ENCODE measurements around the gene BBS10. TPM values are rescaled to one million over a fixed set of nuclear protein-coding genes. Genes with fewer than 3 reads are reported as not detected.
"Not testable (repeated sequence)": the region's sequence is repeated elsewhere in the genome, so short reads cannot be mapped to it uniquely, and the experiment has no call there.

Gene BBS10
- total RNA-seq, 1 donor from 2014 or later: 3.8 TPM

GRCh38 chr12:76379261-76379660, 31.0 kb upstream of the BBS10 start:
- Histone ChIP-seq H3K4me1 (no peaks in the 10 kb centered on the region), H3K27me3 (no peaks in the 10 kb centered on the region), H3K4me3 (no peak overlapping the region), H3K27ac (no peak overlapping the region), H3K36me3 (peaks cover 19 to 47% of the 10 kb centered on the region in 2 donors), H3K9me3 (no peaks in the 10 kb centered on the region)
- intact Hi-C loops (cut with DNase I): no loop called here
- DNase-seq (ENCODE audit: low spot score in 2 of 2): no peak
- TF ChIP-seq, protein P1, sequence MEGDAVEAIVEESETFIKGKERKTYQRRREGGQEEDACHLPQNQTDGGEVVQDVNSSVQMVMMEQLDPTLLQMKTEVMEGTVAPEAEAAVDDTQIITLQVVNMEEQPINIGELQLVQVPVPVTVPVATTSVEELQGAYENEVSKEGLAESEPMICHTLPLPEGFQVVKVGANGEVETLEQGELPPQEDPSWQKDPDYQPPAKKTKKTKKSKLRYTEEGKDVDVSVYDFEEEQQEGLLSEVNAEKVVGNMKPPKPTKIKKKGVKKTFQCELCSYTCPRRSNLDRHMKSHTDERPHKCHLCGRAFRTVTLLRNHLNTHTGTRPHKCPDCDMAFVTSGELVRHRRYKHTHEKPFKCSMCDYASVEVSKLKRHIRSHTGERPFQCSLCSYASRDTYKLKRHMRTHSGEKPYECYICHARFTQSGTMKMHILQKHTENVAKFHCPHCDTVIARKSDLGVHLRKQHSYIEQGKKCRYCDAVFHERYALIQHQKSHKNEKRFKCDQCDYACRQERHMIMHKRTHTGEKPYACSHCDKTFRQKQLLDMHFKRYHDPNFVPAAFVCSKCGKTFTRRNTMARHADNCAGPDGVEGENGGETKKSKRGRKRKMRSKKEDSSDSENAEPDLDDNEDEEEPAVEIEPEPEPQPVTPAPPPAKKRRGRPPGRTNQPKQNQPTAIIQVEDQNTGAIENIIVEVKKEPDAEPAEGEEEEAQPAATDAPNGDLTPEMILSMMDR (IDR thresholded peaks at IDR 0.05): no peak

DNA sequence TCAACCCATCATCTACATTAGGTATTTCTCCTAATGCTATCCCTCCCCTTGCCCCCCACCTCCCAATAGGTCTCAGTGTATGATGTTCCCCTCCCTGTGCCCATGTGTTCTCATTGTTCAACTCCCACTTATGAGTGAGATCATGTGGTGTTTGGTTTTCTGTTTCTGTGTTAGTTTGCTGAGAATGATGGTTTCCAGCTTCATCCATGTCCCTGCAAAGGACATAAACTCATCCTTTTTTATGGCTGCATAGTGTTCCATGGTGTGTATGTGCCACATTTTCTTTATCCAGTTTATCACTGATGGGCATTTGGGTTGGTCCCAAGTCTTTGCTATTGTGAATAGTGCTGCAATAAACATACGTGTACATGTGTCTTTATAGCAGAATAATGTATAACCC, 28.7 kb upstream of the BBS10 start:
- peaks cover 24 to 47% of the 10 kb centered on the region in 2 donors for H3K36me3 ChIP-seq
- DNase-seq (ENCODE audit: low spot score in 2 of 2); intact Hi-C loops (cut with DNase I); H3K27me3 ChIP-seq; H3K4me1 ChIP-seq; H3K9me3 ChIP-seq; H3K4me3 ChIP-seq; H3K27ac ChIP-seq: not testable (repeated sequence)

DNA sequence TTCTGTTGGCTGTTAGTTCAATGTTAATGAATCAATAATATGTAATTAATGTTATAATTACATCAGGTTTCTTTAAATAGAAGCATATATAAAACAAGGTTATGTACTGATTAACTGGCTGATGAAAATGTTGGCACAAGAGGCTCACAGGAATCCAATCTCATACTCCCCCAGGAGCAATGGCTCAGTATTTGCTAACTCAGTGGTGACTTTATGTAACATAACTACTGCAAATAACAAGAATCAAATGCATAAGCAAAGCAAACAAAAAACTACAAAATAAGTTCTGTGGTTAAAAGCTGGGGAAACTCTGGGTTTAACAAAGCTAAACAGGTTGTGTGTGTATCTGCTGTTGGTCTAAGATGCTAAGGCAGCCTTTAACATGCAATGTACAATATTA, 27.7 kb upstream of the BBS10 start:
- no peak overlapping the region for H3K27ac ChIP-seq
- no peaks in the 10 kb centered on the region for H3K4me1 ChIP-seq
- no peaks in the 10 kb centered on the region for H3K9me3 ChIP-seq
- H3K4me3 ChIP-seq: no peak overlapping the region
- no peak for DNase-seq (ENCODE audit: low spot score in 2 of 2)
- intact Hi-C loops (cut with DNase I): no loop called here
- no peaks in the 10 kb centered on the region for H3K27me3 ChIP-seq
- TF ChIP-seq, protein P1 (IDR thresholded peaks at IDR 0.05): no peak
- peaks cover 24 to 47% of the 10 kb centered on the region in 2 donors for H3K36me3 ChIP-seq

- intact Hi-C loops (cut with DNase I): no loop called here
- TF ChIP-seq, protein P1 (IDR thresholded peaks at IDR 0.05): no peak
These were observed 27.3 kb upstream of the BBS10 start for GRCh38 chr12:76375470-76375869.

GRCh38 chr12:76374386-76375020, 26.3 kb upstream of the BBS10 start:
- intact Hi-C loops (cut with DNase I): no loop called here
- H3K36me3 ChIP-seq: peaks cover 32 to 59% of the 10 kb centered on the region in 2 donors

More at GRCh38 chr12:76375470-76375869, 27.3 kb upstream of the BBS10 start:
- H3K4me1 ChIP-seq: no peaks in the 10 kb centered on the region
- DNase-seq (ENCODE audit: low spot score in 2 of 2): no peak
- H3K9me3 ChIP-seq: no peaks in the 10 kb centered on the region
- H3K4me3 ChIP-seq: no peak overlapping the region
- H3K27ac ChIP-seq: no peak overlapping the region
- no peaks in the 10 kb centered on the region for H3K27me3 ChIP-seq
- peaks cover 24 to 49% of the 10 kb centered on the region in 2 donors for H3K36me3 ChIP-seq

GRCh38 chr12:76368230-76368629, 20.0 kb upstream of the BBS10 start:
- Histone ChIP-seq H3K9me3 (no peaks in the 10 kb centered on the region), H3K4me3 (no peak overlapping the region), H3K36me3 (peaks cover 34 to 46% of the 10 kb centered on the region in 2 donors), H3K4me1 (no peaks in the 10 kb centered on the region), H3K27me3 (no peaks in the 10 kb centered on the region), H3K27ac (no peak overlapping the region)
- DNase-seq (ENCODE audit: low spot score in 2 of 2): no peak
- intact Hi-C loops (cut with DNase I): no loop called here
- TF ChIP-seq, protein P1 (IDR thresholded peaks at IDR 0.05): no peak

More at GRCh38 chr12:76374386-76375020, 26.3 kb upstream of the BBS10 start:
- Histone ChIP-seq H3K4me3 (no peak overlapping the region), H3K4me1 (no peaks in the 10 kb centered on the region), H3K27me3 (no peaks in the 10 kb centered on the region), H3K9me3 (no peaks in the 10 kb centered on the region), H3K27ac (no peak overlapping the region)
- DNase-seq (ENCODE audit: low spot score in 2 of 2): no peak
- TF ChIP-seq, protein P1 (IDR thresholded peaks at IDR 0.05): no peak

Measured in ascending aorta (tissue), 2 donors.